Activated effector memory CD4-positive, alpha-beta T cell treated with anti-CD3 and anti-CD28 coated beads, Interleukin-2, amount 50 U/mL, for 16 hours (primary cell): ENCODE results near the gene RTCB.

ENCODE experiments used
- DNase-seq: peaks from one replicate; pipeline ENCODE4 v3.0.0-alpha.2; 2020

RTCB gene

GRCh38 chr22:32411829-32412592 is at the start of gene RTCB:
Gene RTCB, minus strand, starts transcription at chr22:32412247. Its CDS starts 91 bp downstream, at chr22:32412156.
- DNase-seq: peak; percentile 98

GRCh38 chr22:32457031-32457430 is 45.0 kb upstream of the RTCB start:
- no peak for DNase-seq

DNA sequence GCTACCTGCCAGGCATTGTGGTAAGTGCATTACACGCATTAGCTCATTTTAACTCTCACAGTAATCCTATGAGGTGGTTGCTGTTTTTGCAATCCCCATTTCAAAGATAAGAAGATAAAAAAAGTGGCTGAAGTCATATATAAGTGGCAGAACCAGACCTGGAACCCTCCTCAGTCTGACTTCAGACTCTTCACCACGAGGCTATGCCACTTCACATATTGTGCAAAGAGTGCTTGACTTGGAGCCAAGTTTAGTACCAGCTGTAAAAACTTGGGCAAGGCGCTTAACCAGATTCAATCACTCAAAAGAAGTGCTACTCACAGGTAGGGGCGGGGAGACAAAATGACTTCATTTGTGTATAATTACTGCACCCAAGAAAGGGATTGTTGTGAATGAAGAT is 36.9 kb upstream of the RTCB start:
- DNase-seq: no peak

DNA sequence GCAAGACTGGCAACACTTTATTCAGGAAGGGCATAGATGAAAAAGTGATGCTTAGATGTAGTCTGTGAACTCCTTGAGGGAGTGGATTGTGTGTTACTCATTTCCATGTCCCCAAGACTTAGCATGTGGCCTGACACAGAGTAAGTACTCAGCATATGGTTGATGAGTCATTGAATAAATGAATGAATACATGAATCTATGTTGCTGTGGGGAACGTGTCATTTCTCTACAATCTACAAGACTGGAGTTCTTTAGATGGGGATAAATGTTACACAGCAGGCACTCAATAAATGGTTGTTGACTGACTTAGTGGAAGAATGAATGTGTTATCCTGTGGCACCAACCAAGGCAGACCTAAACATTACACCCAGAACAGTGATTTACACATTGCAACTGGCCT is 34.3 kb upstream of the RTCB start:
- no peak for DNase-seq

- DNase-seq: no peak
Observed at GRCh38 chr22:32444068-32444467, 32.0 kb upstream of the RTCB start.

DNA sequence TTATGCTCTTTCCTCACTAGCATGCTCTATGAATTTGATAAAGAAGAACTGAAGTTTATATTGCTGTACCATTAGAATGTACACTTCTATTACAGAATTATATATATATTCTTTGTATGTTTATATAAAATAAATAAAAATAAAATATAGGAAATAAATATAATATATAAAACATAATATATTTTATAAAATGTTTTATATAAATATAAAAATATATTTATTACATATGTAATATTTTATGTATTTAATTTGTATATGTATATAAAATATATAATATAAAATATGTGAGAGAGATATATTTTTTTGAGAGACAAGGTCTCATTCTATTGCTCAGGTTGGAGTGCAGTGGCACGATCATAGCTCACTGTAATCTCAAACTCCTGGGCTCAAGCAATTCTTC is 18.3 kb upstream of the RTCB start:
- no peak for DNase-seq

DNA sequence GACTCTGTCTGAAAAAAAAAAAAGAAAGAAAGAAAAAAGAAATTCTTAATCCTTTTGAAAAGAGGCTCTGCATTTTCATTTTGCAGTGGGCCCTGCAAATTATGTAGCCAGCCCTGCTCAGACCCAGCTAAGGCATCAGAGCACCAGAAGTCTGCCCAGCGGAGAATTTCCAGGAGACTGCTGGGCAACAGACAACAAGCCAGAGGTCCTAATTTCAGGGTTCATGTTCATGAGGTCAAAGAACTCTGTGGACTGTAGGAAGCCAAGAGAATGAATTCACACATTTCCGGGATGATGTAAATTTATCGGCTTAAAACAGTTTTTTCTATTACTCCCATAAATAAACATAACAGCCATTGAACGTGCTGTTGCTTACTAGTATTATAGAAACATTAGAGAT is 14.8 kb upstream of the RTCB start:
- DNase-seq: no peak

- DNase-seq: no peak
Observed at GRCh38 chr22:32423664-32424063, 11.6 kb upstream of the RTCB start.

- DNase-seq: no peak
Observed at GRCh38 chr22:32422062-32422461, 10.0 kb upstream of the RTCB start.

GRCh38 chr22:32421484-32421883 is 9.4 kb upstream of the RTCB start:
- DNase-seq: no peak

- DNase-seq: no peak
Observed at GRCh38 chr22:32417906-32418305, 5.9 kb upstream of the RTCB start.

DNA sequence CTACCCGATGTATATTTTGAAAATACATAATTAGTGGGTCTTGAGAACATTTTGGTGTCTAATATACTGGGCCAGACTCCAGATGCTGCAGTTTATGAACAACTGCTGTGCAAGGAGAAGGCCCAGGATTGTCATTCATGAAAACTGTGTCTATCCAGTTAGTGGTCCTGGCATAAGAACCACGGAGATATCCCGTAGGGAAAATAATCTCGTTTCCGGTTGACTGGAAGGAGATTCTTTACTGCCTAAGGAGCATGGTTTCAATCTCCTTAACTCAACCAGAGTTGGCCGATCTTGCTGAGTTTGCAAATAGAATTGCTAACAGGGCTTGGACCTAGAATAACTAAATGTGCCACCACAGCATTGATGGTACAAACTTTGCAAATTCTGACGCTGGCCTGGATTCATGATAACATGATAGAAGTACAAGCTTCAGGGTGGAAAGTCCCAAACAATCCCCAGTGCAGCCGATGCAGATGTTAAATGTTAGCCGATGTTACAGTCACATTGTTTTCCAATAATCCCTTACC is 4.6 kb upstream of the RTCB start:
- no peak for DNase-seq

- no peak for DNase-seq
Observed at GRCh38 chr22:32414191-32414590, 2.1 kb upstream of the RTCB start.

DNA sequence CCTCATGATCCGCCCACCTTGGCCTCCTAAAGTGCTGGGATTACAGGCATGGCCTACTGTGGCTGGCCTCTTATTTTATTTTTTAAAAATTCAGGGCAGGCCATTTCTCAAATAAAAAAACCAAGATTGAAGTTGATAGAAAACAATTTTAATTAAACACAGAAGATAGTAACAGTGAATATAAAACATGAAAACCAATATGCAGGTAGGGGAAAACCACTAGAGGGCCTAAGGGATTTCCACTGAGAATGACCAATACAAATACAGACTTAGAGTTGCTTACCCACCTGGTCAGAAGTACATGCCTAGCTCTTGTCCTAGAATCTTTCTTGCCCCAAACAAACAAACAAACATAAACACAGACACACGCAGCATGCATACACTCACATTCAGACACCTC is 1.7 kb upstream of the RTCB start:
- DNase-seq: no peak

DNA sequence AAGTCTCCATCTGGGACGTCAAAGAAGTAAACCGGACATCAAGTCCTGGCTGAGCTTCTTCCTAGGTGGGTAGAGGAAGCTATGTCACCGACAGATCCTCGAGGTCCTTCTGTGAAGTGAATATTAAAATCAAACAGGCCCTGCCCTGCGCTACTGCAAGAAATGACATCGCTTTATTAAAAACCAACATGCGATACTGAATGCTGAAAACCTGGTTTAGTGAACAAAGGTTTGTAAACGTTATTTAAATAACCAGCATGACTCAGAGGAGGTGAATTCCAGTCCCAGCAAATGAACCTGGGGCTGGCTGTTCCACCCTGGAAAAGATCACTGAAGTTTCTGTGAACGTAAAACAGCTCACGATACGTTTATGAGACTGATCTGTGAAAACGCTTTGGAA is 645 bp downstream of the RTCB start:
- peak; percentile 72 for DNase-seq

- no peak for DNase-seq
Observed at GRCh38 chr22:32410459-32410858, 1.6 kb downstream of the RTCB start.

- DNase-seq: no peak
Observed at GRCh38 chr22:32409977-32410376, 2.1 kb downstream of the RTCB start.

GRCh38 chr22:32407936-32408335 is 4.1 kb downstream of the RTCB start:
- no peak for DNase-seq

GRCh38 chr22:32407312-32407711 is 4.7 kb downstream of the RTCB start:
- DNase-seq: no peak

- DNase-seq: no peak
Observed at GRCh38 chr22:32404021-32404420, 8.0 kb downstream of the RTCB start.

DNA sequence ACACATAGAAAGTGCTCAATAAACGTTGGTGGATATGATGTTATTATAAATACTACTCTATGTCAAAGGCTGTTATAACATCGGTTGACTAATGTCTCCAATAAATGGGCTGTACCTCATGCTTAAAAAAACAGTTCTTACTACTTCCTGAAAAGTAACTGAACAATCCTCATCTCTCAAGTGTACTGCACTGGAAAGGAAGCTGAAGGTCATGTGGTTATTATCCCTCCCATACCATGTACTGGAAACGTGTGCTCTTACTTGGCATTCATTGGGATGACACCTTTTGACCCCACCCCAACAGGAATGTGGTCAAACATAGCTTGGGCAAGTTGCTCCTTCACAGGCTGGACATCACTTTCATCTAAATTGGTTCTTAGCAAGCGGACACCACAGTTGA is 10.6 kb downstream of the RTCB start:
- no peak for DNase-seq

GRCh38 chr22:32396746-32397145 is 15.3 kb downstream of the RTCB start:
- no peak for DNase-seq

DNA sequence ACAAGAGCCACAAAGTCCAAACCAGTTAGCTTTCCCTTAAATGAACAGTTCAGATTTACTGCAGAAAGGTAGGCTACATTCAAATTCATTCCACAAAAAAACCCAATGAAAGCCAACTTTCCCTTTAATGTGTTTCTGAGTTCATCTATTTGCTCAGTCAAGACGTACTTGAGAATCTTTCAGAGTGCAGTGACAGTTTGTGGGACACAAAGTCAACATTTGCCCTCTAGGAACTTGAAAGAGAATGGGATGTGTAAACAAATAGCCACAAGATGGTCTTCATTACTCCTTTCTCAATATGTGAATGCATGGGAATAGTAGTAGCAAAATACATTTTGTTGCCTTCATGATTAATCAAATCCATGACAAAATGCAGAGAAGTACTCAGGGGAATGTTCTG is 15.8 kb downstream of the RTCB start:
- DNase-seq: no peak

DNA sequence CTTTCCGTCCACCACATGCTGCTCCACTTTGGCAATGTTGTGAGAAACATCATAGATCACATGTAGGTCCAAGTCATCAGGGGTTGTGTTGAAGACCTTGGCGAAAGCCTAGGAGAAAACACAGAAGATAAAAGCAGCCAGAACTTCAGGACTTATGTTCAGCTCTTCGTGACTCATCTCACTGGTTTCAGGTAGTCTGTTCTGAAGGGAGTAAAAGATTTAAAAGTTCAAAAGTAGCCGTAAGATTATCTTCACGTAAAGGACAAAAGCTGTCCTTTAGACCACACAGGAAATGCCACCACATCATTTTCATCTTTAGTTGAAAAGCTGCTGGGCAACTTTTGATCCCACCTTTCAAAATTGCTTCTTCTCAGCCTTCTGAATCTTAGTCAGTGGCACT is 16.9 kb downstream of the RTCB start:
- no peak for DNase-seq

- no peak for DNase-seq
Observed at GRCh38 chr22:32389685-32390084, 22.4 kb downstream of the RTCB start.
